Ovary (tissue), 9 donors: Measurements from ENCODE around the gene ZBTB25. TPM values are rescaled to one million over a fixed set of nuclear protein-coding genes. Genes with fewer than 3 reads are reported as not detected.
A peak's percentile ranks its signal among the peaks of the same experiment; 100 is the strongest.

Source experiments
- DNase-seq, 5 donors: peaks; one replicate each; pipeline ENCODE4 v3.0.0-alpha.2; 2019 to 2020
- H3K27ac ChIP-seq, 2 donors: fragments of 200-600 bp; one replicate each; pipeline versions ENCODE4 v1.5.1 to v1.8.0; 2019 to 2022
- H3K27me3 ChIP-seq: fragments of 200-600 bp; one replicate; pipeline ENCODE4 v1.8.0; 2022
- H3K36me3 ChIP-seq: fragments of 200-600 bp; sonication (generic); one replicate; pipeline ENCODE4 v1.5.1; 2019
- H3K4me1 ChIP-seq: one replicate; pipeline ENCODE4 v1.8.1; 2013; ENCODE audit warnings: mild to moderate bottlenecking, moderate library complexity; ENCODE audit not compliant: insufficient read depth
- H3K4me3 ChIP-seq: fragments of 200-600 bp; sonication (generic); one replicate; pipeline ENCODE4 v1.5.1; 2017
- H3K9me3 ChIP-seq, 2 donors: fragments of 200-600 bp in 1 of 2; sonication (generic) in 1 of 2; one replicate each; pipeline versions ENCODE4 v1.5.1 to v1.8.1; 2013 to 2019; ENCODE audit warnings: mild to moderate bottlenecking in 1 of 2, moderate library complexity in 1 of 2
- EP300 ChIP-seq: sonication (generic); formaldehyde crosslinking; IDR thresholded peaks from one replicate; pipeline ENCODE4 v1.6.1; 2017; ENCODE audit warnings: antibody characterized with exemption
- POLR2A ChIP-seq: fragments of 450-650 bp; IDR thresholded peaks from one replicate; pipeline ENCODE4 v1.6.1; 2017; ENCODE audit warnings: antibody characterized with exemption, mild to moderate bottlenecking, moderate library complexity
- WGBS, 3 donors: extraction: QIAGEN DNeasy Blood & Tissue Kit in 1 of 3; methylation state at CpG; one replicate each; pipeline versions ENCODE4 v1.1.5 to v1.1.7; 2013 to 2017; 5-methylcytosine and 5-hydroxymethylcytosine counted together
- intact Hi-C, 4 donors: fragments of 100-400 bp; cut with DNase I; formaldehyde crosslinking; loops; one replicate each; pipeline versions ENCODE4 v1.11.0 to v1.15.1; 2022 to 2023
- polyA plus RNA-seq, 2 donors: library from polyadenylated mRNA; stranded (reverse); fragments of 200-250 nt in 1 of 2; fragments of 350-450 nt in 1 of 2; fragmentation: Illumina TruSeq in 1 of 2; extraction: RNeasy Lipid Tissue Mini Kit (QIAGEN cat#74804) in 1 of 2; gene quantifications; one replicate each; pipeline ENCODE4 v1.2.3, GENCODE V29; 2013 to 2014
- total RNA-seq, 7 donors: library from RNA; depleted of rRNA in 2 of 7; stranded (reverse); fragments of >200 nt in 2 of 7; fragmentation: NEBNext Ultra II Directional in 3 of 7; extraction: Animal tissue kit (Norgen Biotek cat#: 25700) in 3 of 7; gene quantifications; one replicate each; pipeline versions ENCODE4 v1.1.0 to v1.2.4, GENCODE V29; 2016 to 2023
- TF ChIP-seq, protein P1 (sequence below), 3 donors: fragments of 450-650 bp in 2 of 3; fragments of 200-600 bp in 1 of 3; IDR thresholded peaks; one replicate each; pipeline versions ENCODE4 v1.5.1 to v1.8.0; 2016 to 2022; ENCODE audit warnings: antibody characterized with exemption in 3 of 3, mild to moderate bottlenecking in 1 of 3
- donor health status: DM: no; HTN: no; CAD: no; lungs with moderate emphysema.
- donor health status: DM: no; HTN: no; CAD: no.
- donor health status: Bipolar disorder and iron deficiency.
- donor health status: DM: yes; HTN: yes; CAD: no.
- donor health status: DM: no; HTN: no; CAD: no.
- donor health status: DM: yes; HTN: yes; CAD: no.

The ZBTB25 gene
- total and polyA plus RNA-seq, 9 donors, result 3.5 to 22.6 (median 13.5) TPM

DNA sequence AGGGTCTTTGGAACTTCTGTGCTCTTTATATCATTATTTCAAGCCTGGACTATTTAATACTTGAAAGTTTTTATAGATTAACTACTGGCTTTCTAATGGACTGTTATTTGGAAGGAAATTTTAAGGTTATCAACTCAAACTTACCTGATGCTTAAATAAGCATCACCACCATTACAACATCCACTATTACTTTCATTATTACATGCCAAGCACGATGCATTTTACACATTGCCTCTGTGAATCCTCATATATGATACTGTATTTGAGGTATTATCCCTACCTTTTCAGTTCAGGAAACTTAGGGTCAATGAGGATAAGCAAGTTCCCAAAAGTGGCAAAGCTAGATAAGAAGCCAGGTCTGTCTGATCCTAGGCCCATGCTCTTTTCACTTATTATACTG, 13.3 kb upstream of the ZBTB25 start:
- no peaks in the 10 kb centered on the region for H3K4me1 ChIP-seq

DNA sequence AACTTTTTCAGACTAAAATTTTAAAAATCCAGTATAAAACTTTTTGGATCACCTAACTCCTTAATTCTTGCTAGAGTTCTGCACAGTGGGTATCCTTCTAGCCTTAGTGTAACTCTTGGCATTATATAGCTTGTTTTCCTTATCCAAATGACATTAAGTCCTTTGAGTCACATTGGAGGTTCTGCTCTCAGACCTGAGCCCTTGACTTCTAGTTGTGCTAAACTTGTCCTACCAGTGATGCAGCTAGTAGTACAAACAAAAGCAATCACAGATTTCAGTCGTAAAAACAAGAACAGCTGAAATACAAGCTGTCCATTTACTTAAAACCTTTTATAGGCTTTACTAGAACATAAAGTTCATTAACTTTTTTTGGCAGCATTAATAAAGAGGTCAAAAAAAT, 11.4 kb upstream of the ZBTB25 start:
- H3K36me3 ChIP-seq, result no peaks in the 10 kb centered on the region
- TF ChIP-seq EP300, result no peak
- TF ChIP-seq, protein P1, sequence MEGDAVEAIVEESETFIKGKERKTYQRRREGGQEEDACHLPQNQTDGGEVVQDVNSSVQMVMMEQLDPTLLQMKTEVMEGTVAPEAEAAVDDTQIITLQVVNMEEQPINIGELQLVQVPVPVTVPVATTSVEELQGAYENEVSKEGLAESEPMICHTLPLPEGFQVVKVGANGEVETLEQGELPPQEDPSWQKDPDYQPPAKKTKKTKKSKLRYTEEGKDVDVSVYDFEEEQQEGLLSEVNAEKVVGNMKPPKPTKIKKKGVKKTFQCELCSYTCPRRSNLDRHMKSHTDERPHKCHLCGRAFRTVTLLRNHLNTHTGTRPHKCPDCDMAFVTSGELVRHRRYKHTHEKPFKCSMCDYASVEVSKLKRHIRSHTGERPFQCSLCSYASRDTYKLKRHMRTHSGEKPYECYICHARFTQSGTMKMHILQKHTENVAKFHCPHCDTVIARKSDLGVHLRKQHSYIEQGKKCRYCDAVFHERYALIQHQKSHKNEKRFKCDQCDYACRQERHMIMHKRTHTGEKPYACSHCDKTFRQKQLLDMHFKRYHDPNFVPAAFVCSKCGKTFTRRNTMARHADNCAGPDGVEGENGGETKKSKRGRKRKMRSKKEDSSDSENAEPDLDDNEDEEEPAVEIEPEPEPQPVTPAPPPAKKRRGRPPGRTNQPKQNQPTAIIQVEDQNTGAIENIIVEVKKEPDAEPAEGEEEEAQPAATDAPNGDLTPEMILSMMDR (IDR thresholded peaks at IDR 0.05), result no peak
- TF ChIP-seq POLR2A, result no peak
- no peak overlapping the region for H3K4me3 ChIP-seq
- DNase-seq, result no peak
- H3K4me1 ChIP-seq, result no peaks in the 10 kb centered on the region
- no peaks in the 10 kb centered on the region for H3K9me3 ChIP-seq
- intact Hi-C loops, result loop anchor here in 1 of 4 donors (10.0 kb wide), 1 partner anchor 120 kb away; no protein-coding TSS in a partner anchor
- 9 to 16% (median 15%) methylated on average over 1 of the region's 1 CpG for WGBS, 3 donors
- H3K27me3 ChIP-seq, result no peaks in the 10 kb centered on the region
- no peak overlapping the region for H3K27ac ChIP-seq

More for the DNA sequence above, 13.3 kb upstream of the ZBTB25 start:
- no peak overlapping the region for H3K4me3 ChIP-seq
- TF ChIP-seq, protein P1 (IDR thresholded peaks at IDR 0.05), result no peak
- no peak for TF ChIP-seq POLR2A
- TF ChIP-seq EP300, result no peak
- intact Hi-C loops, result loop anchor here in 1 of 4 donors (10.0 kb wide), 1 partner anchor 118 kb away; no protein-coding TSS in a partner anchor
- no peaks in the 10 kb centered on the region for H3K27me3 ChIP-seq
- H3K36me3 ChIP-seq, result no peaks in the 10 kb centered on the region
- H3K9me3 ChIP-seq, result no peaks in the 10 kb centered on the region
- H3K27ac ChIP-seq, result no peak overlapping the region
- 82 to 88% (median 82%) methylated on average over 1 of the region's 1 CpG for WGBS, 3 donors
- no peak for DNase-seq

DNA sequence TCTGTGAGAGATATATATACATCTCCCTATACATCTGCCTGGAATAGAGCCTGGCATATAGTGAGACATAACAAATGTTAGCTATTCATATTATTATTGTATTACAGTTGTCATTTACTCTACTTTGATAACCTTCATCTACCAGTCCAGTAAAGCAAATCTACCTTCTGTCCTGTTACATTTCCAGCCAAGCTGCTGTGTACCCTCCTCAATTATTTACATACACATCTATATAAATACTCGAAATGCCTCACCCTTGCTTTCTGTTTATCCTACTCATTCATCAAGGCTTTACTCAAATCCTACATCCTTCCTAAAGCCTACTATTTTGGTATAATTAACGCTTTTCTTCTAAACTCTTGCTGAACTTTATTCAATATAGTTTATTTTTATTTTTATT, 9.6 kb upstream of the ZBTB25 start:
- intact Hi-C loops, result loop anchor here in 1 of 4 donors (10.0 kb wide), 1 partner anchor 122 kb away; no protein-coding TSS in a partner anchor
- Histone ChIP-seq H3K9me3 (no peaks in the 10 kb centered on the region), H3K36me3 (no peaks in the 10 kb centered on the region), H3K27ac (no peak overlapping the region), H3K4me3 (no peak overlapping the region), H3K27me3 (no peaks in the 10 kb centered on the region), H3K4me1 (no peaks in the 10 kb centered on the region)
- WGBS, 3 donors, result 90 to 96% (median 92%) methylated on average over 2 of the region's 2 CpGs
- TF ChIP-seq POLR2A, result no peak
- no peak for TF ChIP-seq EP300
- TF ChIP-seq, protein P1 (IDR thresholded peaks at IDR 0.05), result no peak
- DNase-seq, result no peak

DNA sequence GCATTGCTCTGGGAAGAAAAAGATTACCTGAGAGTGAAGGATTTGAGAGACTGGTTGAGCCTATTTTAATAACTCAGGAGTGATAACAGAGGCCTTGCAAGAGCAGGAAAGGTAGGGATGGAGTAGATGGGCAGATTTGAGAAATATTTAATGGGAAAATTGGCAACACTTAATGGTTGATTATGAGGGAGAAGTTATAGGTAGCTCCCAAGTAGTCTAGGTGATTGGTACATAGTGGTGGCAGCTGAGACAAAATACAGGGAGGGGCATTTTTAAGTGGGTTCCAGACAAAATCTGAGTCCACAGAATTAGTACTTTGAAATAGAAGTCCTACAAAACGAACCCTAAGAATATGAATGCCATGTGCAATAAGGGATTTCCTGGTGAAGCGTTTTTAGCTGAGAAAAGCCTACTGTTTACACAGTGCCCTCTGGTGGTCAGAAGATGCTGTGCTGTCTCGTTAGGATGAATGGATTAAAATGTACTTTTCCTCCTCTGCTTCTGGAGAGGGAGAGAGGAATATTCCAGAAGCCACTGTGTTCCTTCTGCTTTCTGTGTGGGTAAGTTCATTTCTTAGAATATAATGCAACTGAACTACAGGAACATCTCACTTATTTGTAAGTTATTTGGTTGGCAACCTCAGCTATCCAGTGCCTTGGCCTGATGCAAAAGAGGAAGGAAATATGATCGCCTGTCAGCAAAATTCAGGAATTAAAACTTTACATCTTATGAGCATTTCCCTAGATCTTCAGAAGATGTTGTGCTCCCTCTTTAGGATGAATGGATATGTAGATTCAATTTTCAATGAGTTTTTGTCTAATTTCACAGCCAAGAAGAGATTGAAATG, 7.4 kb upstream of the ZBTB25 start:
- 21 to 28% (median 23%) methylated on average over 4 of the region's 4 CpGs for WGBS, 3 donors
- Histone ChIP-seq H3K36me3 (no peaks in the 10 kb centered on the region), H3K4me3 (no peak overlapping the region), H3K27ac (no peak overlapping the region), H3K9me3 (no peaks in the 10 kb centered on the region), H3K27me3 (no peaks in the 10 kb centered on the region), H3K4me1 (peaks cover 5% of the 10 kb centered on the region)
- peak in 4 of 5 donors; percentile 45 to 76 (median 55) for DNase-seq
- TF ChIP-seq POLR2A, result no peak
- TF ChIP-seq, protein P1 (IDR thresholded peaks at IDR 0.05), result peak; percentile 65 to 82 (median 66)
- intact Hi-C loops, result loop anchor here in 1 of 4 donors (10.0 kb wide), 1 partner anchor 124 kb away; no protein-coding TSS in a partner anchor
